Left hindlimb (tissue), 1 donor: Measurements from ENCODE around the gene NR2E3.

Source experiments
- DNase-seq: peaks from one replicate; pipeline ENCODE4 v3.0.0-alpha.2; 2018

The NR2E3 gene

GRCh38 chr15:71792521-71792920 is 17.8 kb upstream of the NR2E3 start:
- no peak for DNase-seq

GRCh38 chr15:71798641-71799040 is 11.7 kb upstream of the NR2E3 start:
- DNase-seq: no peak

- no peak for DNase-seq
These were observed 10.2 kb upstream of the NR2E3 start for GRCh38 chr15:71800190-71800589.

- DNase-seq: peak; percentile 70
These were observed 9.3 kb upstream of the NR2E3 start for GRCh38 chr15:71800835-71801745.

GRCh38 chr15:71801935-71802655 is 8.3 kb upstream of the NR2E3 start:
- DNase-seq: no peak

GRCh38 chr15:71802770-71803169 is 7.6 kb upstream of the NR2E3 start:
- no peak for DNase-seq

GRCh38 chr15:71804226-71804625 is 6.1 kb upstream of the NR2E3 start:
- DNase-seq: no peak

GRCh38 chr15:71804695-71805470 is 5.5 kb upstream of the NR2E3 start:
- no peak for DNase-seq

- DNase-seq: no peak
These were observed 3.9 kb upstream of the NR2E3 start for GRCh38 chr15:71806452-71806931.

- DNase-seq: no peak
These were observed 3.2 kb upstream of the NR2E3 start for GRCh38 chr15:71807125-71807629.

- no peak for DNase-seq
These were observed 2.7 kb upstream of the NR2E3 start for GRCh38 chr15:71807691-71808091.

GRCh38 chr15:71808311-71809020 is 1.9 kb upstream of the NR2E3 start:
- DNase-seq: no peak

- no peak for DNase-seq
These were observed 1.0 kb upstream of the NR2E3 start for GRCh38 chr15:71809346-71809745.

GRCh38 chr15:71811036-71811736 is 832 bp downstream of the NR2E3 start:
- DNase-seq: no peak

GRCh38 chr15:71811752-71812735 is 1.7 kb downstream of the NR2E3 start:
- no peak for DNase-seq

- no peak for DNase-seq
These were observed 2.8 kb downstream of the NR2E3 start for GRCh38 chr15:71812966-71813722.

- no peak for DNase-seq
These were observed 3.5 kb downstream of the NR2E3 start for GRCh38 chr15:71813723-71814470.

- no peak for DNase-seq
These were observed 4.9 kb downstream of the NR2E3 start for GRCh38 chr15:71815301-71815700.

GRCh38 chr15:71817351-71817750 is 7.0 kb downstream of the NR2E3 start:
- no peak for DNase-seq
